ENCODE results near the gene TAX1BP3.
A peak's percentile ranks its signal among the peaks of the same experiment; 100 is the strongest.

TAX1BP3 gene

GRCh38 chr17:3636908-3637373, 31.4 kb downstream of the TAX1BP3 start:
- H3K36me3 ChIP-seq: peaks cover 3% of the 10 kb centered on the region
- peak overlapping the region; percentile 89 to 94 for H3K4me3 ChIP-seq (ENCODE audit: low read depth in 1 of 2, low read length in 1 of 2)
- TF ChIP-seq, protein P1, sequence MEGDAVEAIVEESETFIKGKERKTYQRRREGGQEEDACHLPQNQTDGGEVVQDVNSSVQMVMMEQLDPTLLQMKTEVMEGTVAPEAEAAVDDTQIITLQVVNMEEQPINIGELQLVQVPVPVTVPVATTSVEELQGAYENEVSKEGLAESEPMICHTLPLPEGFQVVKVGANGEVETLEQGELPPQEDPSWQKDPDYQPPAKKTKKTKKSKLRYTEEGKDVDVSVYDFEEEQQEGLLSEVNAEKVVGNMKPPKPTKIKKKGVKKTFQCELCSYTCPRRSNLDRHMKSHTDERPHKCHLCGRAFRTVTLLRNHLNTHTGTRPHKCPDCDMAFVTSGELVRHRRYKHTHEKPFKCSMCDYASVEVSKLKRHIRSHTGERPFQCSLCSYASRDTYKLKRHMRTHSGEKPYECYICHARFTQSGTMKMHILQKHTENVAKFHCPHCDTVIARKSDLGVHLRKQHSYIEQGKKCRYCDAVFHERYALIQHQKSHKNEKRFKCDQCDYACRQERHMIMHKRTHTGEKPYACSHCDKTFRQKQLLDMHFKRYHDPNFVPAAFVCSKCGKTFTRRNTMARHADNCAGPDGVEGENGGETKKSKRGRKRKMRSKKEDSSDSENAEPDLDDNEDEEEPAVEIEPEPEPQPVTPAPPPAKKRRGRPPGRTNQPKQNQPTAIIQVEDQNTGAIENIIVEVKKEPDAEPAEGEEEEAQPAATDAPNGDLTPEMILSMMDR (IDR thresholded peaks at IDR 0.05): no peak
- no peaks in the 10 kb centered on the region for H3K27me3 ChIP-seq
- no peaks in the 10 kb centered on the region for H3K9me3 ChIP-seq
- H3K4me1 ChIP-seq (ENCODE audit: control insufficient read depth in 1 of 2, insufficient read depth in 1 of 2, low read depth in 1 of 2, low read length in 1 of 2): peaks cover 35 to 41% of the 10 kb centered on the region in 2 experiments
- H3K27ac ChIP-seq: peak overlapping the region; percentile 90

- peak within 1 kb of the TSS; percentile 90 for H3K27ac ChIP-seq
- TF ChIP-seq, protein P1 (IDR thresholded peaks at IDR 0.05): no peak
- H3K4me1 ChIP-seq (ENCODE audit: control insufficient read depth in 1 of 2, insufficient read depth in 1 of 2, low read depth in 1 of 2, low read length in 1 of 2): peaks cover 31 to 35% of the 10 kb centered on the region in 2 experiments
- H3K27me3 ChIP-seq: no peaks in the 10 kb centered on the region
- H3K4me3 ChIP-seq (ENCODE audit: low read depth in 1 of 2, low read length in 1 of 2): peak within 1 kb of the TSS; percentile 89 to 94
- H3K36me3 ChIP-seq: peaks cover 5% of the 10 kb centered on the region
- H3K9me3 ChIP-seq: no peaks in the 10 kb centered on the region
These were observed 32.0 kb downstream of the TAX1BP3 start, which contains the start of the genes CTNS and SHPK for GRCh38 chr17:3636154-3636907. TSS of gene CTNS (plus strand) at chr17:3636760. CDS start at chr17:3640207, 3,447 bp downstream. TSS of gene SHPK (minus strand) at chr17:3636250. CDS start at chr17:3636219, 31 bp downstream.

- Histone ChIP-seq H3K27ac (peak overlapping the region; percentile 90), H3K36me3 (peaks cover 5% of the 10 kb centered on the region), H3K4me1 (ENCODE audit: control insufficient read depth in 1 of 2, insufficient read depth in 1 of 2, low read depth in 1 of 2, low read length in 1 of 2) (peaks cover 30 to 31% of the 10 kb centered on the region in 2 experiments), H3K27me3 (no peaks in the 10 kb centered on the region), H3K4me3 (ENCODE audit: low read depth in 1 of 2, low read length in 1 of 2) (peak overlapping the region; percentile 89 to 94), H3K9me3 (no peaks in the 10 kb centered on the region)
- TF ChIP-seq, protein P1 (IDR thresholded peaks at IDR 0.05): no peak
These were observed 32.8 kb downstream of the TAX1BP3 start for GRCh38 chr17:3635474-3636153.

GRCh38 chr17:3632287-3632686, 36.1 kb downstream of the TAX1BP3 start:
- Histone ChIP-seq H3K9me3 (no peaks in the 10 kb centered on the region), H3K4me3 (ENCODE audit: low read depth in 1 of 2, low read length in 1 of 2) (no peak overlapping the region), H3K4me1 (ENCODE audit: control insufficient read depth in 1 of 2, insufficient read depth in 1 of 2, low read depth in 1 of 2, low read length in 1 of 2) (peaks cover 15 to 23% of the 10 kb centered on the region in 2 experiments), H3K27ac (no peak overlapping the region), H3K36me3 (peaks cover 33% of the 10 kb centered on the region), H3K27me3 (no peaks in the 10 kb centered on the region)
- TF ChIP-seq, protein P1 (IDR thresholded peaks at IDR 0.05): no peak

GRCh38 chr17:3630781-3631180, 37.6 kb downstream of the TAX1BP3 start:
- Histone ChIP-seq H3K4me3 (ENCODE audit: low read depth in 1 of 2, low read length in 1 of 2) (no peak overlapping the region), H3K27ac (no peak overlapping the region), H3K4me1 (ENCODE audit: control insufficient read depth in 1 of 2, insufficient read depth in 1 of 2, low read depth in 1 of 2, low read length in 1 of 2) (peaks cover 8 to 12% of the 10 kb centered on the region in 2 experiments), H3K36me3 (peaks cover 38% of the 10 kb centered on the region), H3K9me3 (no peaks in the 10 kb centered on the region), H3K27me3 (no peaks in the 10 kb centered on the region)
- TF ChIP-seq, protein P1 (IDR thresholded peaks at IDR 0.05): no peak
